C1 segment of cervical spinal cord (tissue), 14 donors: ENCODE measurements around the gene ZDHHC14.

Experiments
- DNase-seq, 14 donors: peaks; one replicate each; lab custom pipeline; 2025; lab: John Stamatoyannopoulos, UW

The ZDHHC14 gene

DNA sequence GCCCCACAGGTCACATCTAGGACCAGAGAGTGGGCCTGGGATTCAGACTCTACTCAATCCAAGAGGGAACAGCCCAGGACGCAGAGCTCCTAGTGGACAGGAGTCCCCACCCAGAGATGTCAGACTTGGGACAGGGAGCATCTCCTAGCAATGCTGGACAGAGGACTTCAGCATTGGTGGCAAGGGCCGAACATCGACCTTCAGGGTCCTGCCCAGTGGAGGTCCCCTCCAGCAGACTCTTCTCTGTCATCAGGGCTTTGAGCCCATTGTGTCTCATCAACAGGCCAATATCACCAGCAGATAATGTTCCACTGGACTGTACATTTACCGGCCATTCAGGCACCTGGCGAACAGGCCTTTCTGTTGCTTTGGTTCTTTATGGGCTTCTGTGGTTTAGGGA, 282.3 kb downstream of the ZDHHC14 start:
- DNase-seq, result no peak

DNA sequence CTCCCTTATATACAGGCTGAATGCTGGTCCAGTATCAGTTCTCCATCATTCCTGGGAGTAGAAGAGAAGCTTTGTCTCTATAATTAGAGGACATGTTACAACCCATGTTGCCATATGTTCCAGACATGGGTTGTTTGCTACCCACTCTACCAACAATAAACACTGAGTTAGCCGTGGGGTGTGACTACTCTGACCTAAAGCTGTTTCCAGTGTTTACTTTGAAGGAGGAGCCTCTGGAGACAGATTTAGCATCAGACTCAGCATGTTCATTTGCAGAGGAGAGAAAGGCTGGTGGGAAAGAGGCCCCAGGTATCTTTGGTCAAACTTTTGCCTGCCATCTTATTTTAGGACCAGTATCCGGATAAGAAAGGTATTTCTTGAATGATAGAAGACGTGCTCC, 284.2 kb downstream of the ZDHHC14 start:
- DNase-seq, result no peak

DNA sequence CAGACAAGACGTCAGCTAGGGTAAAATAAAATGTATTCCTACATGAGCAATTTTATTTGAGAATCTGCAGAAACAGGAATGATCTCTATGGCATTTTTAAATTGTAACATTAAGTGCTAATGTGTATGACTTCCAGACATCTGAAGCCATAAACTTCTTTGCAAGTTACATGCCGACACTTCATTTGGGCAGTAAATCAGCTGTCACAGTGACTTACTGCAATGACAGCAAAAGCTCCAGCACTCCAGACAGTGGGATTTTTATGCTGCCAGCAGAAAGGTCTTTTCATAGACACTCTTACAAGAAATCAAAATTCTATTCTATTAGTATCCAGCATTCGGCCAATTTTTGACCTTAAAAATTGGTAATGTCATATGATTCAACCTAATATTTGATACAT, 285.7 kb downstream of the ZDHHC14 start:
- no peak for DNase-seq

DNA sequence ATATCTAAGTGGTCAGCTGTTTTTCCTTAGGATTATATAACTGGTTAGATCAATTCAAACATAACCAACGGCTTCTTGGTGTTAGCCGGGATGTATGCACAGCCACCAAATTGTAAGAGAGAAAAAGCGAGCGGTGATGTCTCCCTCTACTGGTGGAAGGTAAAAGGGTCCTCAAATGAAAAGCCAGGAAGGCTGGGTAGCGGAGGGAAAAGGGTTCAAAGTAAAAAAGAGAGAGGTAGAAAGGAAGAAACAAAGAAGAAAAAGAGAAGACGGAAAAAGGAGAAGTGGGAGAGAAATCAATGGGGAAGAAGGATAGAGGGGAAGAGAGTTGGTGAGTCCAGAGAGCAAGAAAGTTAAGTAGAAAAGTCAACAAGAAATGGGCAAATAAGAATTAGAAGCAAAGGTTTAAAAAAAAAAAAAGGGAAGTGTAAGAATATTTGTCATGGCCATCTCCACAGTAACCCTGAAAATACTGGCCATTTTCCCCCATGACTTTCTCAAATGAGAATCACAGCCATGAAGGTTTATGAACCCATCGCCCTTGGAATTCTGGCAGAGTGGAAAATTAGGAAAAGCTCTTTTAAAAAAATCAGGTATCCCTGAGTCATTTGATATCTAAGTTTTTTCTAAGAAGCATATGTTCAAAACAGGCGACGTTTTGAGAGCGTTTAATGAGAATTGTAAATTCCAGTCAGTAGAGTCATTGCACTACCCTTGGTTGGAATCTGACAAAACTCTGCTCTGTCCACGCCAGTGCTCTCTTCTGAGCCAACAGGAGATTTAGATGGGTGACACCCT, 286.4 kb downstream of the ZDHHC14 start:
- peak in 7 of 14 donors; percentile 13 to 64 (median 27) for DNase-seq

DNA sequence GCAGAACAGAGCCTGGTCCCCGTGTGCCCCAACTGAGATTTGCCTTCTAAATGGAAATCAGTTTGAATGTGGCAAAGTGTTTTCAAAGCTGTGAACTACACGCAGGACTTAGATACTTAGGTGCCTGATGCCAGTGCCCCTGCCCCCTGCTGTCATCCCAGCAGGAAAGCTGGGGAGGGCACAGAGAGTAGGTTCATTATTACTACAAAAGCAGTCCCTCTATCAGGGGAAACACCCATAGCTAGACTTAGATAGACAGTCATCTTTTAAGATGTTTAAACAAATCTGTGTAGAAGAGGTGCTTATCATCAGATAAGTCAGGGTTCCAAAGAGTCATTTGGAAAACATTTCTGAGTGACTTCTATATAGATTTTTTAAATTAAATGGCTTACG, 287.0 kb downstream of the ZDHHC14 start:
- no peak for DNase-seq

DNA sequence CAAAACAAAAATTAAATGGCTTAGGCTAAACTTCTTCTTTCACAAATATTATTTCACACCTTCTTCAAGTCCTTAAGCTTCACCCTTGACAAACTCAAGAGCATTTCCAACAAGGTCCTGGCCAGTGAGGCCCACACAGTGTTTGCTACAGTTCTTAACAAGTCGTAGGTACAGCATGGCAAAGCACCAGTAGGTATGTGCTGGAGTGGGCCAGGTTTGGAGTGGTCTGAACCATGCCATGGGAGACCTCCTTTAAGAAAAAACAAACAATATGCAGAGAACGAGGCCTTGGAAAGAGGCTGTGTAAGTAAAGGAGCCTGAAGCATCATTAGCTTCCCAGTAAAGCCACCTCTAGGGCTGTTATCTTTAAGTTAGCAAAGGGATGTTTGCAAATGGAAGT, 287.7 kb downstream of the ZDHHC14 start:
- DNase-seq, result no peak

DNA sequence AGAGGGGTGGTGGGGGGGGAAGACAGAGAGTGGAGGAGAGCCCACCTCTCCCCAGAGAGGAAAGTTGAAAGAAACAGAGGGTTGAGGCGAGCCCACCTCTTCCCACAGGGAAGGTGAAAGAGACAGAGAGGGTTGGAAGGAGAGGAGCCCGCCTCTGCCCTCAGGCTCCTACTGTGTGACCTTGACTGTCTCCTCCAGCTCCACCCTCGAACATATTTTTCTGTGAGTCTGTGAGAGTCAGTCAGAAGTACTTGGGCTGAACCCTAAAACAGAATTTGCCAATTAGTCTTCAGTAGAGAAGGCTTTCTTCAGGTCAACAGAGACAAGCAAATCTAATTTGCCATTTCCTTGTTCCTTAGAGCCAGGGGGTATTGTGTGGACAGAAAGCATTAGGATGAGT, 288.3 kb downstream of the ZDHHC14 start:
- no peak for DNase-seq

DNA sequence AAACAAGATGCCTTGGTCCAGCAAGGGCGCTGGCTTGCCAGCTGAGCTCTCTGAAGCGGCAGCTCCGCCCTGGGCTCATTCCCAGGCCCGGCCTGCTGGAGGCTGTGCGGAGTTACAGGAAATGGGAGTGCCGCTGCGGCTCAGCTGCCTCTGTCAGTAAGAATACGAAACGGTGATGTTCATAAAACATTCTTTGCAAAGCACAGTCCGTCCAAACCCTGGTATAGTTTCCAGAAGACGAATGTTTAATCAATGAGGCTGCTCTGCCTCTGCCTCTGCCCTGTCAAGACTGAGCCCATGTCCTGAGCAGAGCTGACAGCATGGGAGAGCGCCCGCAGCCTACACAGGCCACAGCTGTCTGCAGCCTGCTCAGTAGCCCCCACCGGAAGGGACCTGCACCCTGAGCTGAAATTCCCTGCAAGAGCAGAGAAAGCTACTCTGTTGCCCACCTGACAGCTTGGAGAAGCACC, 288.8 kb downstream of the ZDHHC14 start:
- DNase-seq, result peak in 10 of 14 donors; percentile 12 to 73 (median 38)

DNA sequence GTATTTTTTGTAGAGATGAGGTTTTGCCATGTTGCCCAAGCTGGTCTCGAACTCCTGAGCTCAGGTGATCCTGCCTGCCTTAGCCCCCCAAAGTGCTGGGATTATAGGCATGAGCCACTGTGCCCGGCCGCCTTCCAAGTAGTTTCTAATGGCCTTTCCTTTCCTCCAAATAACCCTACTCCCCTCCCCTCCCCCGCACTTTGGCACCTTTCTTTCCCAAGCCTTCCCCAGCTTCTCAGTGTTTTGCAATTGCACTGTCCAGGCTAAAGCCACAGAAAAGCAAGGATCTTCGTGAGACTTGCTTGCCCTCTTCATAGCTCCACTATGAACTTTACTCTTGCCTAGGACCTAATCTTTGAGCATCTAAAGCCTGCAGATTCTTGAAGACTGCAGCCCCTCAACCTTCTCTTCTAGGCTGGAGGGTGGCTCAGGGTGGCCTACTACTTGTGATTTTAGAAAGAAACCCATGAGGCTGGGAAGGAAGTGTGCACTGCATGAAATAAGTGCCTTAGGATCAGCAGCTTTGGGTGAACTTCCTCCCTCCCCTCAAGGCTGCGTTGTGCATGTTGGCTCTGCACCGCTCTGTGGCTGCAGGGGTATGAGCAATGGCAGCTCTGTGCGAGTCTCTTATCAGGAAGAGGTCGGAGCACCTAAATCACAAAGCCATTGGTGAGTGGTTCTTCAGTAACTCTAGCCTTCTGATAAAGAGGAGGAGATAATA, 289.6 kb downstream of the ZDHHC14 start:
- DNase-seq, result no peak

DNA sequence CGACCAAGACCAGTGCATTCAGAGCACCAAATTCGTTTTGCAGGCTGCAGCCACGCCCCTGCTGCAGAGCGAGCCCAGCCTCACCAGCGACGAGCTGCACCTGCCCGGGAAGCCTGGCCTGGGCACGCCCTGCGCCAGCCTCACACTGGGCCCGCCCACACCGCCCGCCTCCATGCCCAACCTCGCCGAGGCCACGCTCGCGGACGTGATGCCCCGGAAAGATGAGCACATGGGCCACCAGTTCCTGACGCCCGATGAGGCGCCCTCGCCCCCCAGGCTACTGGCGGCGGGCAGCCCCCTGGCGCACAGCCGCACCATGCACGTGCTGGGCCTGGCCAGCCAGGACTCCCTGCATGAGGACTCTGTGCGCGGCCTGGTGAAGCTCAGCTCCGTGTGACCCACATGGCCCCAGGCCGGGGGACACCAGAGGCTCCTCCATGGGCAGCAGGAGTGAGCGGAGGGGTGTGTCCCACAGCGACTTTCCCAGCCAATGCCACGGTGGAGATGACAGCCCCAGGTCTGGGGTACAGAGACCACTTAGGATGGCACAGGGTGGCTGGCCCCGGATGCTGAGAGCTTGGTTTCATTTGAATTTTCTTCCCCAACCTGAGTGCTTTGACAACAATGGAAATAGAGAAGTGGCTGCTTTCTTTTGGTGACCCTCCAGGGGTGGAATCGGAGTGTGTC, 291.9 kb downstream of the ZDHHC14 start:
- no peak for DNase-seq

DNA sequence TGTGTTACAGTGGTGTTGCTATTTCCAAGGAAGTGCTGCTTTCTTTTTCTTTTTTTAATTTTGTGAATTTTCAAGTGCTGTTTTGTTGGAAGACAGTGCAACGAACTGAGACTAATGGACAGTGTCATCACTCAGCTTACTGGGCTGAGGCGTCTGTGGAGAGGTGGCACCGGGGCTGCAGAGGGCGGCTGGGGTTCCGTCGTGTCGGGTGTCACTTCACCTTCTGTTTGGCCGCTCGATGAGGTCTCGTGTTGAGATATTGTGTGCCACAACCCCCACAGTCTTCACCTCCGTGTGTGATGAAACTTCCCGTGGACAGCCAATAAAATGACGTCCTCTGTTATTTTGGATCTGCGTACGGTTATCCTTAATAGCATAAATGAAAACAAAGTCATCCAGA, 292.6 kb downstream of the ZDHHC14 start:
- DNase-seq, result no peak

DNA sequence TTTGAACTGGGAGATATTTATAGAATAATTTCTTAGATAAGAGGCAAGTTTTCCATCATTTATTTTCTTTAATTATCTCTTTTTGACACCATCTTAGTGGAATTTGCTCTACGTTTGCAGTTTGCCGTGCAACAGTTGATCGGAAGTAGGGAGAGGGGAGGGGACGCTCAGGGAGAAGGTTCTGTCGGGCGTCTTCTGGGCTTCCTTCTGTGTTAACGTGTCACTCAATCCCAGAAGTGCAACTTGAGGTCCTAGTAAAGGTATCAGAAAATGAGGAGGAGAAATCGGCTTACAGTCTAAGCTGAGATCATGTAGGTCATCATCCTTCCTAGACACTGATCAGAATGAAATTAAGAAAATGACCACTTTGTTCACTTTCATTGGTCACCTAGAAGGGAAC, 293.1 kb downstream of the ZDHHC14 start:
- DNase-seq, result no peak

DNA sequence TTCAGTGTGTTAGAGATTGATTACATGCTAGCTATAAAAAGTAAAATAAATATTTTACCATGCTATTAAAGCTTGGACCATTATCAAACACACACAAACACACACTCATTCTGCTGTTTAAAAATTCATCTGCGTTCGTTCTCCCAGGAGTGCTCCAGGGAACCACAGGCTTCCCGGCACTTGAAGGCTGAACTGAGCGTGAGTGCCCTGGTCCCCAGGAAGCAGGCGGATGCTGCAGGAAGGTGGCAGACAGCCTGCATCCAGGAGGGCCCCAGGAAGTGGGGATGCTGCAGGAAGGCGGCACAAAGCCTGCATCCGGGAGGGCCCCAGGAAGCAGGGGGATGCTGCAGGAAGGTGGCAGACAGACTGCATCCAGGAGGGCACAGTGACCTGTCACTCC, 294.8 kb downstream of the ZDHHC14 start:
- no peak for DNase-seq

DNA sequence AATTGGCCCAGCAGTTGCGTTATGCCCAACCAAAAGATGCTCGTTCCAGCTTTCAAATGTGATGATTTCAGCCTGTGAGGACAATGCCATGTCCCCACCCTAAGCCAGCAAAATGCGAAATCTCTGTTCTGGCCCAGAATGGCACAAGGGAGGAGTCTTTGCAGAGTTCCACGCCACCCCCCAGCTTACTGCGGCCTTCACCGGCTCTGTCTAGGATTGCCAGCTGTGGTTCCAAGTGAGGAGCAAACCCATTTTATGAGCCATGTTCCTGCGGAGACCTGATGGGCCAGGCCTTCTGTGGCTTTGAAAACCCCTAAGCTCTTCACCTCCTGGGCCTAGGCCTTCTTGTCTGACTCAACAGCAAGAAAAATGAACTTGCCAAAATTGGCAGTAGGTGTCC, 295.3 kb downstream of the ZDHHC14 start:
- DNase-seq, result no peak

DNA sequence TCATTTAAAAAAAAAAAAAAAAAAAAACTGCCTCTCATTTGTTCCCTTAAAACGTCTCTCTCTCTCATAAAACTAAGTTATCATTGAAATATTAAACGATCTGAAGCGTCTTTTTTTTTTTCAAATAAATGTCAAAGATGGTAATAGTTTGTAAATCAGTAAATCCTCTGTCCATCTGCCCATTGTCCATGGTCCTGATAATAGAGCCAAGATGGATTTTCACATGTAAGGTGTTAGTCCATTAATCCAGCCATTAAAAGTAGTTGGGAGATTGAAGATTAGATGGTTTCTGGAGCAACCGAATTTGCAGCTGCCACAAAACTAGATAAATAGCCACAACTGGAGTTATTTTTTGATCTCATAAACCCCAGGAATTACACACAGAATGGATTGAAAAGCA, 296.2 kb downstream of the ZDHHC14 start:
- DNase-seq, result no peak

DNA sequence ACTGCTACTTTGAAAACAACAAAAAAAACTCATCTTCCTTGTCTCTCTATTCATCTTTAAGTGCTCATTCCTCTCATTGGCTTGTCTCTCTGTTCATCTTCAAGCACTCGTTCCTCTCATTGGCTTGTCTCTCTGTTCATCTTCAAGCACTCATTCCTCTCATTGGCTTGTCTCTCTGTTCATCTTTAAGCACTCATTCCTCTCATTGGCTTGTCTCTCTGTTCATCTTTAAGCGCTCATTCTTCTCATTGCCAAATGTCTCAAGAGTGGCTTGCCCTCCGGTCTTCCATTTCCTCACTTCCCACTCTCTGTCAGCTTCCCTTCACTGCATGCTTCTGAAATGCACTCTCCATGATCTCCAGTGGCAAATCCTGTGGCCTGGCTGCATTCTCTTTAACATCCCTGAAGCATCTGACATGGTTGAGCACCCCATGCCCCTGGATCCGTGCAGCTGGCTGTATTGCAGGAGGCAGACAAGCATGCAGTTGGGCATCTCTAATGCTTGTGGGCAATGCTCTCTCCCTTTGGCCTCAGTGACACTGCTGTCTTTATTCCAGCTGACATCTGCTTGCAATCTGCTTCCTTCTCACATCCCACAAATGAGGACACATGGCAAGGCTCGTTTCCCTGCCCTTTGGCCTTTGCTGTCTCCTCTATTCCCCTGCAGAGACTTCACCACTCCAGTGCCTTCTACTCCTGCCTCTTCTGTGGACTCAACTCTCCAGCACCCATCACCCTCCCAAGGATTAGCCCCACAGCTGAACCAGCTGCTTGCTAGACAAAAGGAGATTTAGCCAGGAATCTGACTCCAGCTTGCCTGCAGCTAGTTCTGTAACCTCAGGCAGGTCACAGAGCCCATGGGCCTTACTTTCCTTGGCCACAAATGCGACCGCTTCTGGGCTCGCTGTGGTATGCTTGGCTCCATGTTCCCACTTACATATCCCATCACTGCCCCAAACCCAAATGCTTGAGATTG, 298.9 kb downstream of the ZDHHC14 start:
- peak in 1 of 14 donors; percentile 9 for DNase-seq

DNA sequence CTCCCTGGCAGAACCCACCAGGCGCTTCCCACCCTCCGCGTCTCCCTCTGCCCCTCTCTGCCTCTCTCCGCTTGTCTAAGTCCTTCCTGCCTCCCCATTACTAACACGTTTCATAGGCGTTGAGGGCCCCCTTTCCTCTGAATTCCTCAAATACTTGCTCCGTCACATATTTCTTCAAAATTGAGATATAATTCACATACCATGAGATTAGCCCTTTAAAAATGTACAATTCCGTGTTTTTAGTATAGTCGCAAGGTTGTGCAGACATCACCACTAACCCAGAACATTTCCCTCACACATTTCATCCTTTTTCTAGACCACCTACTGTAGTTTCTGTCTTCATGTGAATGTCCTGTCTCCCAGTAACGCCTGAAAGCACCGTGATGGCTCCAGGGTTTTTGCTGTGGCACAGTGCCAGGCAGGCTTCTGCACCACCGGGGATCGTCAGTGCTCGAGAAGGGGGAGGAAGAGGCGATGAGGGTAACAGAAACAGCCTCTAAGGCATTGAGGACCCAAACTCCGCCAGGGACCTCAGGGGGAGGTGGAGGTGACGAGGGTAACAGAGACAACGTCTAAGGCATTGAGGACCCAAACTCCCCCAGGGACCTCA, 300.2 kb downstream of the ZDHHC14 start:
- DNase-seq, result no peak

DNA sequence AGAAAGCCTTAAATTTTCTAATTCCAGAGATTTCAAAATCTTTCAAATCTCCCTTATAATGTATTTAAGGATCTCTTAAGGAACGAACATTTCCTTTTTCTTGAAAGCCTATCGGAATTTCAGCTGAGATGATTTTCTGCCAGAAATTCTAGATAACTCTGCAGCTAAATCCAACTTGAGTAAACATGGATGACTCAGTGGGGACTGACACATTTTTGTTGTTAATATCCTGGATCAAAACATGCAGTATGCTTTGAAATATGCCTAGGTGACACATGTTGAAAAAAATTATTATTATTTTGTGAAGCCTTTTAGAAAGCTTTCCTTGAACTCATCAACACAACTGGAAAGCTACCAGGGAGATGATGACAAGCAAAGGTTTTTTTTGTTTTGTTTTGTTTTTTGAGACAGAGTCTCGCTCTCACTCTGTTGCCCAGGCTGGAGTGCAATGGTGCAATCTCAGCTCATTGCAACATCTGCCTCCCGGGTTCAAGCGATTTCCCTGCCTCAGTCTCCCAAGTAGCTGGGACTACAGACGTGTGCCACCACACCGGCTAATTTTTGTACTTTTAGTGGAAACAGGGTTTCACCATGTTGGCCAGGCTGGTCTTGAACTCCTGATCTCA, 302.0 kb downstream of the ZDHHC14 start:
- no peak for DNase-seq

DNA sequence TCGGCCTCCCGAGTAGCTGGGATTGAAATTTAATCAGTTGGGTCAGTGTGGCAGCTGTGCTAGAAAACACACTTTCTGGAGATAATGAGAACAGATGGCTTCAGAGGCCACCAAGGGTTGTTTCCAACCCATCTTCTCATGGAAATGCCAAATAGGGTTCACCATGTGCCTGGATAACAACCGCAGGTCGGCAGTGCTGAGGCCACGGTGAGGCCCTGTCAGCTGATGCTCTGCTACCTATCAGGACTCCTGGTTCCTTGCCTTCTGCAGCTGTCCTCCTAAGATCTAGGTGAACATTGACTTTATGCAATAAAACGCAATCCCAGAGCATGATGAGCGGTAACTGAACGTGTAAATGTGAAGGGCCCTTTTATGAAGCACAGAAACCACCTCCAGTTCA, 302.7 kb downstream of the ZDHHC14 start:
- DNase-seq, result peak in 1 of 14 donors; percentile 11

DNA sequence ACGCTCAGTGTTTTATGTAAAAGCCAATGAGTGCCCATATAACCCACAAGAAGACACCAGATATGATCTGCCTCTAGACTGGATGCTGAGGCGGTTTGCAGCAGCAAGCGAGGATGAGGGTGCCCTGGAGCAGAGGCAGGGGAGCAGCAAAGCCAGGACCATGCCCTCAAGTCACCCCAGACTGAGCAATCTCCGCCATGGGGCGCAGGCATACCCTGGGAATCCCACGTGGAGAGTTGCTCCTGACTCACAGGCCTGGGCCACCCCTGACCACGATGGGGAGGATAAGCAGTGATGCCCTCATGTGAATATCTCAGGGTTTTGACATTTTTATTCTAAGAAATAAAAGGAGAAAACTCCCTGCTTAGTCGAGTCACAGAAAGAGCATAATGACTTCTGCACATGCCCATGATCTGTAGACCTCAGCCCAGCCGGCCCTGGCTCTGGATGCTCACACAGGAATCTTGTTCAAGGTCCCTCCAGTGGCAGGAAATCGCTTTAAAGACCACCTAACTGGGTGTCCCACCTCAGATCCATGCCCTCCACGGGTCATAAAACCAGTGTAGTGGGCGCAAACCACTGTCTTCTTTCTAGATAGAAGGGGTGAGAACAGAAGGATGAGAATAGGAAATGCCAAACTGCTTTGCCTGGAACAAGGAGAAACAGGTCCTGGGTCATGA, 303.8 kb downstream of the ZDHHC14 start:
- no peak for DNase-seq
